ENCODE results near the gene RHEX.

The RHEX gene

DNA sequence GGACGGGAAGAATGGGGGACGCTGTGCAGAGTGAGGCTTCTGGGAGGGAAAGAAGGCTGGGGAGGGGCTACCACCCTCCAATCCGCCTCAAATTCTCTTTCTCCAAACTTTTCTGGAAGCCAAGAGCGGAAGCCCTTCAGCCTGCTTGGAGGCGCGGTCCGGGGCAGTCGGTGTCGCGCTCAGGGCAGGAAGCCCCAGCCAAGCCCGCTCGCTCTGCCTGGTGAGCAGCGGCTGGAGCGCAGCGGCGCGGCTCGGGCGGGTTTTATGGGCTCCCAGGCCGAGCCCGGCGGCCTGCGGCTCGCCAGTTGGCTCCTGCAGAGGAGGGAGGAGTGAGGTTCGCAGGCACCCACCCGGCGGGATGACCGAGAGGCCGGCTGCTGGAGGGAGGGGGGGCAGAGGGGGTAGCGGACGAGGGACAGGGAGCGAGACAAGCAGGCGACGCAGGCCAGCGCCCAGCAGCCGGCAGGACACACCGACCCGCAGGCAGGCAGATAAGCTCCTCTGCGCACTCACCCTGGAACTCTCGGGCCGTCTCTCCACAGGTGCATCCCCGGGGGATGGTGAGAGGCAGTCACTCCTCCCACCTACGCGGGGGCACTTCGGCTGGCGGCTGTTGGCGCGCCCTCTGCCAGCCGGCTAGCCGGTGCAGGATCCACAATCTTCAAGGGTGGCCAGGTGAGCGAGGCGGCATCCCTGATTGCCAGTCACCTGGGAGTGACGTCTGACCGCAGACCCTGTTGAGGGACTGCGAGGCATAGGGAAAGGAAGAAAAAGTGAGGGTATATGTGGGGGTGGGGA, 64.4 kb downstream of the RHEX start, which contains the start of gene AVPR1B:
AVPR1B (minus strand) TSS at position 238 of the 798 bp plus-strand sequence. CDS start 498 bp downstream, outside the sequence.
- DNase-seq (ENCODE audit: low read depth): no peak
- TF ChIP-seq, protein P1, sequence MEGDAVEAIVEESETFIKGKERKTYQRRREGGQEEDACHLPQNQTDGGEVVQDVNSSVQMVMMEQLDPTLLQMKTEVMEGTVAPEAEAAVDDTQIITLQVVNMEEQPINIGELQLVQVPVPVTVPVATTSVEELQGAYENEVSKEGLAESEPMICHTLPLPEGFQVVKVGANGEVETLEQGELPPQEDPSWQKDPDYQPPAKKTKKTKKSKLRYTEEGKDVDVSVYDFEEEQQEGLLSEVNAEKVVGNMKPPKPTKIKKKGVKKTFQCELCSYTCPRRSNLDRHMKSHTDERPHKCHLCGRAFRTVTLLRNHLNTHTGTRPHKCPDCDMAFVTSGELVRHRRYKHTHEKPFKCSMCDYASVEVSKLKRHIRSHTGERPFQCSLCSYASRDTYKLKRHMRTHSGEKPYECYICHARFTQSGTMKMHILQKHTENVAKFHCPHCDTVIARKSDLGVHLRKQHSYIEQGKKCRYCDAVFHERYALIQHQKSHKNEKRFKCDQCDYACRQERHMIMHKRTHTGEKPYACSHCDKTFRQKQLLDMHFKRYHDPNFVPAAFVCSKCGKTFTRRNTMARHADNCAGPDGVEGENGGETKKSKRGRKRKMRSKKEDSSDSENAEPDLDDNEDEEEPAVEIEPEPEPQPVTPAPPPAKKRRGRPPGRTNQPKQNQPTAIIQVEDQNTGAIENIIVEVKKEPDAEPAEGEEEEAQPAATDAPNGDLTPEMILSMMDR (IDR thresholded peaks at IDR 0.05; ENCODE audit: control insufficient read depth, extremely low read depth, insufficient read depth): no peak
- peak within 1 kb of the TSS; percentile 10; the same call in 1 of the 2 replicates for H3K4me3 ChIP-seq (ENCODE audit: low read depth, low read length)

DNA sequence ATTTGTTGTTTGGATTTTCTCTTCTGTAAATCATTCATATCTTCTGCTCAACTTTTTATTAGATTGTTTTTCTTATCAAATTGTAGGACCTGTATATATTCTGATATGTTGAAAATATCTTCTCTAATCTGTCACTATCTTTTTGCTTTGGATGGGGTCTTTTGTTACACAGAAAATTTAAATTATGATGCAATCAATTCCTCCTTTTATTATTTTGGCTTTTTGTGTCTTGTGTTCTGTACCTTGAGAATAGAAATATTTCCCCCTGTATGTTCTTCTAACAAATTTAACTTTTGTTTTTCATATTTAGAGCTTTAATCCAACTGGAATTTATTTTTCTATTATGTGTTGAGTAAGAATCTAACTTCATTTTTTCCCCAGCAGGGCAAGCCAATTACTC, 67.4 kb downstream of the RHEX start:
- H3K4me3 ChIP-seq (ENCODE audit: low read depth, low read length): no peak overlapping the region
- TF ChIP-seq, protein P1 (IDR thresholded peaks at IDR 0.05; ENCODE audit: control insufficient read depth, extremely low read depth, insufficient read depth): no peak
- no peak for DNase-seq (ENCODE audit: low read depth)

GRCh38 chr1:206121269-206121668, 68.3 kb downstream of the RHEX start:
- DNase-seq (ENCODE audit: low read depth): no peak
- no peak overlapping the region for H3K4me3 ChIP-seq (ENCODE audit: low read depth, low read length)
- TF ChIP-seq, protein P1 (IDR thresholded peaks at IDR 0.05; ENCODE audit: control insufficient read depth, extremely low read depth, insufficient read depth): no peak

DNA sequence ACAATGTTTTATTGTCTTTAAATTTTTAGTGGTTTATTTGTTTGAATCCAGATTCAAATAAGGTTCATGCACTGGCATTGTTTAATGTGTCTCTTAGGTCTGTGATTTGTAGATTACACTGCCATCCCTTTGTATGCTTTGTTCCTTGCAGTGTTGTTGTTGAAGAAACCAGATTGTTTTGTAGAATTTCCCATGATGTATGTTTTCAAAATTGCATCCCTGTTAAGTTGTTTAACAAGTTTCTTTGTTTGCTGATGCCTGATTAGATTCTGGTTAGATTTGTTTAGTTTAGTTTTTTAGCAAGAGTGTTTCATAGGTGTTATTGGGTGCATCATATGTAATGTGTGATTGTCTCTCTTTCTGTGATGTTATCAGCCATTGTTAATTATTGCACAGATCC, 69.7 kb downstream of the RHEX start:
- no peak overlapping the region for H3K4me3 ChIP-seq (ENCODE audit: low read depth, low read length)
- TF ChIP-seq, protein P1 (IDR thresholded peaks at IDR 0.05; ENCODE audit: control insufficient read depth, extremely low read depth, insufficient read depth): no peak
- peak; percentile 79 for DNase-seq (ENCODE audit: low read depth)

- TF ChIP-seq, protein P1 (IDR thresholded peaks at IDR 0.05; ENCODE audit: control insufficient read depth, extremely low read depth, insufficient read depth): no peak
- H3K4me3 ChIP-seq (ENCODE audit: low read depth, low read length): no peak overlapping the region
These were observed 72.4 kb downstream of the RHEX start for GRCh38 chr1:206125346-206125745.

GRCh38 chr1:206127336-206127735, 74.4 kb downstream of the RHEX start:
- DNase-seq (ENCODE audit: low read depth): no peak
- no peak overlapping the region for H3K4me3 ChIP-seq (ENCODE audit: low read depth, low read length)
- TF ChIP-seq, protein P1 (IDR thresholded peaks at IDR 0.05; ENCODE audit: control insufficient read depth, extremely low read depth, insufficient read depth): no peak

More at GRCh38 chr1:206125346-206125745, 72.4 kb downstream of the RHEX start:
- DNase-seq (ENCODE audit: low read depth): no peak
